Stimulated activated naive CD8-positive, alpha-beta T cell treated with anti-CD3 and anti-CD28 coated beads, Interleukin-15, amount 100 ng/mL, for 72 hours (primary cell): ENCODE results near the gene INPPL1.

ENCODE experiments used
- ATAC-seq: fragments of 150-1000 bp; cut with Tn5 transposase; 2 replicates; pipeline ENCODE4 v1.10.0; 2021; ENCODE audit warnings: mild to moderate bottlenecking, moderate library complexity
- DNase-seq, 2 donors: peaks; one replicate each; pipeline ENCODE4 v3.0.0; 2021 to 2022
- H3K27ac Mint-ChIP-seq, 2 donors: one replicate each; pipeline ENCODE4 v1.8.0; 2022; ENCODE audit warnings: mild to moderate bottlenecking in 2 of 2, mixed read lengths in 2 of 2, moderate library complexity in 2 of 2
- H3K27me3 Mint-ChIP-seq: one replicate; pipeline ENCODE4 v1.8.0; 2022; ENCODE audit warnings: mixed read lengths
- H3K4me1 Mint-ChIP-seq: one replicate; pipeline ENCODE4 v1.8.0; 2022; ENCODE audit warnings: mild to moderate bottlenecking, mixed read lengths
- H3K4me3 Mint-ChIP-seq, 2 donors: one replicate each; pipeline ENCODE4 v1.8.0; 2022; ENCODE audit warnings: mild to moderate bottlenecking in 2 of 2, mixed read lengths in 2 of 2, moderate library complexity in 1 of 2
- H3K9me3 Mint-ChIP-seq, 2 donors: one replicate each; pipeline ENCODE4 v1.8.0; 2022; ENCODE audit warnings: mixed read lengths in 2 of 2

The INPPL1 gene

GRCh38 chr11:72243173-72244059 is 18.8 kb downstream of the INPPL1 start:
- no peaks in the 10 kb centered on the region for H3K9me3 Mint-ChIP-seq
- ATAC-seq (no peak), DNase-seq (no peak)
- peak overlapping the region; percentile 26 to 68 for H3K4me3 Mint-ChIP-seq
- H3K27ac Mint-ChIP-seq: no peak overlapping the region
- peaks cover 36% of the 10 kb centered on the region for H3K4me1 Mint-ChIP-seq
- peaks cover 51% of the 10 kb centered on the region for H3K27me3 Mint-ChIP-seq

GRCh38 chr11:72244060-72244360 is 19.4 kb downstream of the INPPL1 start, which contains the start of gene PHOX2A:
TSS of gene PHOX2A (minus strand) at chr11:72244176. CDS start at chr11:72244004, 172 bp downstream.
- H3K27ac Mint-ChIP-seq: no peak within 1 kb of the TSS
- ATAC-seq (no peak), DNase-seq (no peak)
- H3K4me1 Mint-ChIP-seq: peaks cover 33% of the 10 kb centered on the region
- peaks cover 47% of the 10 kb centered on the region for H3K27me3 Mint-ChIP-seq
- no peaks in the 10 kb centered on the region for H3K9me3 Mint-ChIP-seq
- peak within 1 kb of the TSS; percentile 26 to 68 for H3K4me3 Mint-ChIP-seq

GRCh38 chr11:72244361-72245262 is 20.0 kb downstream of the INPPL1 start:
- H3K4me1 Mint-ChIP-seq: peaks cover 27% of the 10 kb centered on the region
- H3K27ac Mint-ChIP-seq: no peak overlapping the region
- no peaks in the 10 kb centered on the region for H3K9me3 Mint-ChIP-seq
- peaks cover 44% of the 10 kb centered on the region for H3K27me3 Mint-ChIP-seq
- peak overlapping the region; percentile 0 to 3 for H3K4me3 Mint-ChIP-seq
- DNase-seq (no peak), ATAC-seq (no peak)

DNA sequence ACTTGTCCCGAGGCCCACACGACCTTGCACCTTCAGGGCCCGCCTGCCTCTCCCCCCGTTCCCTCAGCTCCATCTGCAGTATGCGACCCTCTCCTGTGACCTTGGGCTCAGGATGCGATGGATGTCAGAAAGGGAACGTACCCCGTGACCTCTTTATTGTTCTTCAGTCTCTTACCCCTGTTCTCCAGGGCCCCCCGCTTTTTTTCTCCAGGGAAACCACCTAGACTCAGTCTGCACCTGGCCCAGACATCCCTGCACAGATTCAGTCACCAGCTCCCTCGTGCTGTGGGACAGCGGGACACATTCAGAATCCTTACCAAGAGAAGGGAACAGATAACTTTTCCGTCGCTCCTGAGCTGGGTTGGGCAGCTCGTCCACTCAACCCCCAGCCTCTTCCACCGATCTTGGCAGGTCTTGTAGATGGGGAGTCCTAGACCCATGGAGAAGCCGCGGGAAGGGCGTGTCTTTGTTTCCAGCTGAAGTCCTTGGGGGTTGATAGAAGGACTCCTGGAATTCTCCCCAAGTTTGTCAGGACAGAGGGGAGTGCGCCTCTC is 20.8 kb downstream of the INPPL1 start:
- H3K27me3 Mint-ChIP-seq: peaks cover 43% of the 10 kb centered on the region
- H3K4me3 Mint-ChIP-seq: no peak overlapping the region
- no peaks in the 10 kb centered on the region for H3K9me3 Mint-ChIP-seq
- ATAC-seq: no peak
- DNase-seq: no peak
- H3K4me1 Mint-ChIP-seq: peaks cover 23% of the 10 kb centered on the region
- H3K27ac Mint-ChIP-seq: no peak overlapping the region

GRCh38 chr11:72247584-72247983 is 23.0 kb downstream of the INPPL1 start:
- Mint-ChIP-seq H3K27me3 (peaks cover 29% of the 10 kb centered on the region), H3K4me3 (no peak overlapping the region), H3K27ac (no peak overlapping the region), H3K9me3 (no peaks in the 10 kb centered on the region), H3K4me1 (peaks cover 15% of the 10 kb centered on the region)
- DNase-seq: no peak
- no peak for ATAC-seq

DNA sequence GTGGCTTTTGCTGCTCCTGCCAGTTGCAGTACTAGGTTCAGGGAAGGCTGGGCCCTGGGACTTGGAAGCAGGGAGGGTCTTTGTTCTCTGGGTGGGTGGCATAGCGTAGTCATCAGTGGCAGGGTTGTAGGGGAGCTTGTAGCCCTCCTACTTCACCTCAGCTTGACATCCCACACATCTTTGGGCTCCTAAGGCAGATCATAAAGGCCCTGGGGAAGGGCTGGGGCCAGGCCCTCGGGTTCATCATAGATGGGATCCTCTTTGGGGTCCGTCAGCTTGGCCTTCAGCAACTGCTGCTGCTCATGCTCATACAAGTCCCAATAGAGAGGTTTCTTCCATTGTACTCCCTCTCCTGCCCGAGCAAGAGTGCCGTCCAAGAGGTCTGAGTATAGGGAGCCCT is 25.4 kb downstream of the INPPL1 start:
- Mint-ChIP-seq H3K9me3 (no peaks in the 10 kb centered on the region), H3K27me3 (peaks cover 25% of the 10 kb centered on the region), H3K4me1 (peaks cover 1% of the 10 kb centered on the region), H3K27ac (no peak overlapping the region), H3K4me3 (no peak overlapping the region)
- ATAC-seq (no peak), DNase-seq (no peak)

DNA sequence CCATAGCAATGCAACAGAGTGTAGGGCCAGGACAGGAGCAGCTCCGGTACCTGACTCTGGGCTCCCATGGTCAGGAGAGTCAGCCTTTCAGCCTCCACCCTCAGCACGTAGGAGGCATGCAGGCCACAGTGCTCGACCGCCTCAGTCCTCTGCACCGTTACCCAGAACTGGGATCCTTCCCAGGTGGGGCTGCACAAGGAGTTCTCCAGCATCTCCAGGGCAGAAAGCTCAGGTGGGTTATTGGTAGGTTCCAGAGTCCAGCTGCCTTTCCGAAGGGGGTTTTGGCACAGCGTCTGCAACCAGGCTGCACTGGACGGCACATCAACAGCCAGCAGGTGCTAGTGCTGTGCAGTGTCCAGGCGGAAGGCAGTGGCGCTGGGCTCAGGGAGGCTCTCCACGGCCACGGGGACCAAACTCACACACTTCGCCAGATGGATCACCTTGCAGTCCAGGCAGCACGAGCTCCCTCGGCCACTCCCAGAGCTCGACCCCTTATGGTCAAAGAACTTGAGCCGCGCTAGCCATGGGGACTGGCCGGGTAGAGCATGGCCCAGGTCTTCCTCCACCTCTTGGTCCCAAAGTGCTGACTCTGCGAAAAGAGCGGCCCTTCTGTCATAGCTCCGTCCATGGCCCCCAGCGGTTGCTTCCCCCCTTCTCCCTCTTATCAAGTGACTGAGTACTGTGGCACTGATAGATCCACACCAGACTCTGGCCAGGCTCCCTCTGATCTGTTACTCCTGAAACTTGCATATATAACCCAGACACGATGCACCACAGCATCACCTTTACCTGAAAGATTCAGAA is 26.3 kb downstream of the INPPL1 start:
- Mint-ChIP-seq H3K27ac (no peak overlapping the region), H3K4me3 (no peak overlapping the region), H3K9me3 (no peaks in the 10 kb centered on the region), H3K27me3 (peaks cover 25% of the 10 kb centered on the region), H3K4me1 (no peaks in the 10 kb centered on the region)
- no peak for ATAC-seq
- no peak for DNase-seq

DNA sequence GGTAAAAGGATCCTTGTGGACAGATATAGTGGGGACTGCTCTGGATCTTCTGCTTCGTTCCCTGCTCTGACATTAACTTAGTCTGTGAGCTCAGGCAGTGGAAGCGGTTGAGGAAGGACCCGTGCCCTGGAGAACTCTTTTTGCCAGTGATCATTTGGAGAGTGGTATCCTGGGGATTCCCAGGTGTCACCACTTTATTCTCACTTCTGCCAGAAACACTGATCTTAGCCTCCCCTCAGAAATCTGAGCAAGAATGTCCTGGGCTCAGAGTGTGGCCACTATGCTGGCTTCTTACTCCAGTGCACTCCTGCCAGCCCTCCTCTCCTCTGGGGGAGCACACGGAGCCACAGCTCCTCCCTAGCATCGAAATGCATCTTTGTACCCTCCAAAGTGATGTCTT is 27.0 kb downstream of the INPPL1 start:
- no peaks in the 10 kb centered on the region for H3K9me3 Mint-ChIP-seq
- no peak for DNase-seq
- ATAC-seq: no peak
- no peak overlapping the region for H3K27ac Mint-ChIP-seq
- no peak overlapping the region for H3K4me3 Mint-ChIP-seq
- H3K27me3 Mint-ChIP-seq: peaks cover 25% of the 10 kb centered on the region
- no peaks in the 10 kb centered on the region for H3K4me1 Mint-ChIP-seq

DNA sequence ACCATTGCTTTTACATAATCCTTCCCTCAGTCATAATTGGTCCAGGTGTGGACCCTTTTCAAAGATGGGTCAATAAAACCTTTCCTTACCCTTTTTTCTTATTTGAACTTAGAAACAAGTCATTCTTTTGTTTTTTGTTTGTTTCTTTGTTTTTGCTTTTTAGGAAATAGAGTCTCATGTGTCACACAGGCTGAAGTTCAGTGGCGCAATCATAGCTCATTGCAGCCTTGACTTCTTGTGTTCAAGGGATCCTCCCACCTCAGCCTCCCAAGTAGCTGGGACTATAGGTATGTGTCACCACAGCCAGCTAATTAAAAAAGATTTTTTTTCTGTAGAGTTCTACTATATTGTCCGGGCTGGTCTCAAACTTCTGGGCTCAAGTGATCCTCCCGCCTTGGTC is 28.8 kb downstream of the INPPL1 start:
- H3K4me3 Mint-ChIP-seq: no peak overlapping the region
- H3K4me1 Mint-ChIP-seq: no peaks in the 10 kb centered on the region
- ATAC-seq: no peak
- DNase-seq: no peak
- no peaks in the 10 kb centered on the region for H3K9me3 Mint-ChIP-seq
- peaks cover 25% of the 10 kb centered on the region for H3K27me3 Mint-ChIP-seq
- H3K27ac Mint-ChIP-seq: peak overlapping the region in 1 of 2 donors; percentile 16

DNA sequence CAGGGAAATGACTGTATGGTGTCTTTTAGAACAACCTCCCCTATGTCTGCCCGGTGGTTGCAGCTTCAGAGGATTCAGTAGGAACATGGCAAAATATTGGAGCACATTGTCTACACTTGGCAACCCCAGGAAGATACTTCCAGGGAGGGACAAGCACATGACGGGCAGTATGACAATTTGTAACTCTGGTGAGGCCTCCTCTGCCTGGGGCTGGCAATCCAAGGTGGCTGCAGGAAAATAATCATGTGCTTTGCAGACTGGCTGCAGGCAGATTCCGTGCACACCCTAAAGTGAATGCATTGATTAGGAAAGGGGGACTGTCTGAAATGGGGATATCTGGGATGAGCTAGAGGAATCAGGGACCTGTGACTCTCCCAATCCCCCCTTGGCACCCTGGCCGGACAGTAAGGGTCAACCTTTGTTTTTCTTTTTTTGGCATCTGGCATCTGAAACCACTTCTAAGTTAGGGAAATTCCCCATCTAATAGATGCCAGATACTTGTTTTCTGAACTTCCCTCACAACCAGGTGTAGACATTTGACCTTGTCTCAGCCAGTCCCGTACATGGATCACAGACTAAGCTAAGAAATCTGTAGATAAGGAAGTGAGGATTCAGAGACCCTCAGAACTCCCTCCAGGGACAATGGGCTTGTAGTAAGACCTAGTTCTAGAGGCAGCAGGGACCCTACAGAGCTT is 29.9 kb downstream of the INPPL1 start:
- no peak overlapping the region for H3K27ac Mint-ChIP-seq
- DNase-seq (no peak), ATAC-seq (no peak)
- no peaks in the 10 kb centered on the region for H3K4me1 Mint-ChIP-seq
- peaks cover 23% of the 10 kb centered on the region for H3K27me3 Mint-ChIP-seq
- no peaks in the 10 kb centered on the region for H3K9me3 Mint-ChIP-seq
- no peak overlapping the region for H3K4me3 Mint-ChIP-seq

DNA sequence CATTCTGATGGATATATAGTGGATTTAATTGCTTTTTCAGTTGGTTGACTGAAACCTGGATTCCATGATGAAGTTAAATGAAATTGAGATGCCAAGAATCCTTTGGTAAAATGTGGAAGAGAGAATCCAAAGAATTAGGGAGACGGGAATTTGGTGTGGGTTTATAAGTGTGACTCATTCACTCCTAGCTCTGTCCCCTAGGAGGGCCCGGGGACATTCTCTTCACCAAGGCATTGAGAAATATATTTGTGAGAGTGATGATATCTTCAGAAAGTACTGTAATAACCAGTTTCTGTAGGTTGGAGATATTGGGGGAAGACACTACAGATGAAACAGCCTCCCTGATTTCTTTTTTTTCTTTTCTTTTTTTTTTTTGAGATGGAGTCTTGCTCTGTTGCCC is 33.0 kb downstream of the INPPL1 start:
- no peak overlapping the region for H3K4me3 Mint-ChIP-seq
- ATAC-seq: no peak
- peaks cover 3% of the 10 kb centered on the region for H3K4me1 Mint-ChIP-seq
- peaks cover 13% of the 10 kb centered on the region for H3K27me3 Mint-ChIP-seq
- no peak overlapping the region for H3K27ac Mint-ChIP-seq
- DNase-seq: no peak
- no peaks in the 10 kb centered on the region for H3K9me3 Mint-ChIP-seq

DNA sequence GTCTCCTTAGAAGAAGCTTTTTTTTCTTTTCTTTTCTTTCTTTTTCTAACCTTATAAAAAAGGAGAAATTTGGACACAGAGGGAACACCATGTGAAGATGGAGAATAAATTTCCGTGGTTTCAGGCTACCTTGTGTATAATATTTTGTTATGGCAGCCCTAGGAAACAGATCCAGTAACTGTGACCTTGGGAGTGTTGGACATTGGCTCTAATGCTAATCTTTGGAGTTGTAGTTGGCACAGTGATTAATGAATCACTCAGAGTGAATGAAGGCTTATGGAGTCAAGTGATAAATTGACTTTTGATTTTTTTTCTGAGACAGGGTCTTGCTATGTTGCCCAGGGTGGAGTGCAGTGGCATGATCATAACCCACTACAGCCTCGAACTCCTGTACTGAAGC is 34.9 kb downstream of the INPPL1 start:
- H3K27me3 Mint-ChIP-seq: peaks cover 23% of the 10 kb centered on the region
- no peak overlapping the region for H3K4me3 Mint-ChIP-seq
- ATAC-seq: no peak
- no peak overlapping the region for H3K27ac Mint-ChIP-seq
- peaks cover 0 to 4% of the 10 kb centered on the region in 2 donors for H3K9me3 Mint-ChIP-seq
- no peak for DNase-seq
- peaks cover 10% of the 10 kb centered on the region for H3K4me1 Mint-ChIP-seq

DNA sequence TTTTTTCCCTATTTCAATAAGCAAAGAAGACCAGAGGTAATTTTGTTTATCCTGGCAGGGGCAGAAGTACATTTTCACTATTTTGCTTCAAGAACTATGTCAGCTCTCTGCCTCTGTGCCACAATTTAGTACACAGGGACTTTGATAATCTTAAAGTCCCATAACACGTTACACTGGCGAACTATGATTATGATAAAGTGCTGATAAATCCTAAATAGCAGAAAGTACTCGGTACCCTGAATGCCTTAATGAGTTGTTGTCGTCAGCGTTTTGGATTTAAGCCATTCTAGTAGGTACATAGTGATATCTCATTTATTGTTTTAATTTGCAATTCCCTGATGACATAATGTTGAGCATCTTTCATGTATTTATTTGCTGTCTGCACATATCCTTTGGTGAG is 36.0 kb downstream of the INPPL1 start:
- Mint-ChIP-seq H3K27ac (no peak overlapping the region), H3K9me3 (peaks cover 0 to 5% of the 10 kb centered on the region in 2 donors), H3K4me3 (no peak overlapping the region), H3K27me3 (peaks cover 27% of the 10 kb centered on the region), H3K4me1 (peaks cover 10% of the 10 kb centered on the region)
- no peak for DNase-seq
- no peak for ATAC-seq

GRCh38 chr11:72263361-72263760 is 38.8 kb downstream of the INPPL1 start:
- H3K27me3 Mint-ChIP-seq: peaks cover 33% of the 10 kb centered on the region
- H3K4me1 Mint-ChIP-seq: peaks cover 10% of the 10 kb centered on the region
- H3K27ac Mint-ChIP-seq: no peak overlapping the region
- DNase-seq (no peak), ATAC-seq (no peak)
- H3K9me3 Mint-ChIP-seq: peaks cover 0 to 5% of the 10 kb centered on the region in 2 donors
- no peak overlapping the region for H3K4me3 Mint-ChIP-seq

GRCh38 chr11:72265951-72266350 is 41.4 kb downstream of the INPPL1 start:
- Mint-ChIP-seq H3K4me1 (peaks cover 25% of the 10 kb centered on the region), H3K4me3 (no peak overlapping the region), H3K27ac (no peak overlapping the region), H3K27me3 (peaks cover 48% of the 10 kb centered on the region), H3K9me3 (peaks cover 0 to 5% of the 10 kb centered on the region in 2 donors)
- ATAC-seq (no peak), DNase-seq (no peak)
